ENCODE data around the gene DUSP1. TPM values are rescaled to one million over a fixed set of nuclear protein-coding genes. Genes with fewer than 3 reads are reported as not detected.

The DUSP1 gene
- total RNA-seq, 3 donors from 2014 or later: 752 to 1,562 (median 1,015) TPM

DNA sequence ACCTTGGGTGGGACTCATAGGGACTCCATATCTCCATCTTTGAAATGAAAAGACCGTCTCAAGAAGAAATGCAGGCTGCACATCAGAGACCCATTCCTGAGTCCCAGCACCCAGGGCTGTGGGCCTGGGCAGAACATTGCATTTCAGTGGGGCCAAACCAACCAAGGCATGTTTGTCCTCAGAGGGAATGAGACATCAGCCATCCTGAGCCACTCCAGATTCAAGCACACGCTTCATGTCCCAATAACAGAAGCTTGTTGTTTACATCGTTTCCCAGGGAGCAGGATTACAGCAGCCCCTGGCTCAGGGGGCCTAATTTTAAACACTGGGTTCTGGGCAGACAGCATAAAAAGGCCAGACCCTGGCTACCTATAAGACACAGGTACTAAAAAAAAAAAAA, 24.3 kb downstream of the DUSP1 start:
- peaks cover 0 to 9% of the 10 kb centered on the region in 2 donors for H3K4me1 ChIP-seq
- TF ChIP-seq, protein P1, sequence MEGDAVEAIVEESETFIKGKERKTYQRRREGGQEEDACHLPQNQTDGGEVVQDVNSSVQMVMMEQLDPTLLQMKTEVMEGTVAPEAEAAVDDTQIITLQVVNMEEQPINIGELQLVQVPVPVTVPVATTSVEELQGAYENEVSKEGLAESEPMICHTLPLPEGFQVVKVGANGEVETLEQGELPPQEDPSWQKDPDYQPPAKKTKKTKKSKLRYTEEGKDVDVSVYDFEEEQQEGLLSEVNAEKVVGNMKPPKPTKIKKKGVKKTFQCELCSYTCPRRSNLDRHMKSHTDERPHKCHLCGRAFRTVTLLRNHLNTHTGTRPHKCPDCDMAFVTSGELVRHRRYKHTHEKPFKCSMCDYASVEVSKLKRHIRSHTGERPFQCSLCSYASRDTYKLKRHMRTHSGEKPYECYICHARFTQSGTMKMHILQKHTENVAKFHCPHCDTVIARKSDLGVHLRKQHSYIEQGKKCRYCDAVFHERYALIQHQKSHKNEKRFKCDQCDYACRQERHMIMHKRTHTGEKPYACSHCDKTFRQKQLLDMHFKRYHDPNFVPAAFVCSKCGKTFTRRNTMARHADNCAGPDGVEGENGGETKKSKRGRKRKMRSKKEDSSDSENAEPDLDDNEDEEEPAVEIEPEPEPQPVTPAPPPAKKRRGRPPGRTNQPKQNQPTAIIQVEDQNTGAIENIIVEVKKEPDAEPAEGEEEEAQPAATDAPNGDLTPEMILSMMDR (IDR thresholded peaks at IDR 0.05): no peak
- no peak for TF ChIP-seq POLR2A (IDR thresholded peaks at IDR 0.05)
- no peak for TF ChIP-seq POLR2AphosphoS5 (IDR thresholded peaks at IDR 0.05)
- H3K4me3 ChIP-seq: no peak overlapping the region
- H3K27me3 ChIP-seq: no peaks in the 10 kb centered on the region
- H3K27ac ChIP-seq: no peak overlapping the region
- no peaks in the 10 kb centered on the region for H3K9me3 ChIP-seq
- DNase-seq (ENCODE audit: low spot score in 2 of 2): no peak
- intact Hi-C loops (cut with DNase I; ENCODE audit: low total_unique reads): no loop called here
- no peaks in the 10 kb centered on the region for H3K36me3 ChIP-seq

DNA sequence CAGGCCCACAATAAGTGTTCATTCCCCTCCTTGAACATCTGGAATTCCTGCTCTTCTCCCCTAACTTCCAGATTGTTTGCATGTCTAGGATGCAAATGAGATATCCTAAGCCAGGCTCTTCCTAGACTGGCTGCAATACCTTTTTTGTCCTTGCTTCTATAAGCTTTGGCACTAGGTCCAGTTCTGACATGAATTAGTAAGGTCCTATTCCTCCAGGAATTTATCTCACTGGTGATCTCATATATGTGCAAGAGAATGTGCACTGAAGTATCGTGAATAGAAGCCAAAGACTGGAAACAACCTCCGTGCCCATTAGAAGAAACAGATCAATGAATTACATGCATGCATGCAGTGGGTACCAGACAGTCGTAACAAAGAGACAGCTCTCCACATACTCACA, 25.2 kb downstream of the DUSP1 start:
- H3K9me3 ChIP-seq: no peaks in the 10 kb centered on the region
- H3K27ac ChIP-seq: no peak overlapping the region
- intact Hi-C loops (cut with DNase I; ENCODE audit: low total_unique reads): no loop called here
- no peak overlapping the region for H3K4me3 ChIP-seq
- no peak for TF ChIP-seq POLR2A (IDR thresholded peaks at IDR 0.05)
- TF ChIP-seq POLR2AphosphoS5 (IDR thresholded peaks at IDR 0.05): no peak
- TF ChIP-seq, protein P1 (IDR thresholded peaks at IDR 0.05): no peak
- no peaks in the 10 kb centered on the region for H3K27me3 ChIP-seq
- H3K36me3 ChIP-seq: no peaks in the 10 kb centered on the region
- peaks cover 0 to 9% of the 10 kb centered on the region in 2 donors for H3K4me1 ChIP-seq
- no peak for DNase-seq (ENCODE audit: low spot score in 2 of 2)

DNA sequence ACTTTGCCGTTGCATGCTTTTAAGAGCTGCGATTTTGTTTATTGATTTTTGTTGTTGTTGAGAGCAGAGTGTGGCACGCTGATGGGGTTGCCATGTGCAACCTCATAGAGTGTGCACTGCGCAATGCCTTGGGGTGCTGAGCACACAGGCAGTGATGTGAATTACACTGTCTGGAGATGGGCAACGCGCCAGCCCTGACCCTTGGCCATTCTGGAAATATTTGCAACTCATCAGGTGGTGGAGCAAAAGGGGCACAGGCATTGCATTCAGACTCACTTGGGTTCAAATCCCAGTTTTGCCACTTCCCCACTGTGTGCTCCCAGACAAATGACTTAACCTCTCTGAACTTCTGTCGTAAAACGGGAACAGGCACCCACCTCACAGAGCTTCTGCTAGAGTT, 25.6 kb downstream of the DUSP1 start:
- Histone ChIP-seq H3K4me3 (no peak overlapping the region), H3K36me3 (no peaks in the 10 kb centered on the region), H3K4me1 (peaks cover 0 to 9% of the 10 kb centered on the region in 2 donors), H3K27ac (no peak overlapping the region), H3K27me3 (no peaks in the 10 kb centered on the region), H3K9me3 (no peaks in the 10 kb centered on the region)
- TF ChIP-seq, protein P1 (IDR thresholded peaks at IDR 0.05): no peak
- no peak for TF ChIP-seq POLR2AphosphoS5 (IDR thresholded peaks at IDR 0.05)
- TF ChIP-seq POLR2A (IDR thresholded peaks at IDR 0.05): no peak
- intact Hi-C loops (cut with DNase I; ENCODE audit: low total_unique reads): no loop called here
- DNase-seq (ENCODE audit: low spot score in 2 of 2): no peak

DNA sequence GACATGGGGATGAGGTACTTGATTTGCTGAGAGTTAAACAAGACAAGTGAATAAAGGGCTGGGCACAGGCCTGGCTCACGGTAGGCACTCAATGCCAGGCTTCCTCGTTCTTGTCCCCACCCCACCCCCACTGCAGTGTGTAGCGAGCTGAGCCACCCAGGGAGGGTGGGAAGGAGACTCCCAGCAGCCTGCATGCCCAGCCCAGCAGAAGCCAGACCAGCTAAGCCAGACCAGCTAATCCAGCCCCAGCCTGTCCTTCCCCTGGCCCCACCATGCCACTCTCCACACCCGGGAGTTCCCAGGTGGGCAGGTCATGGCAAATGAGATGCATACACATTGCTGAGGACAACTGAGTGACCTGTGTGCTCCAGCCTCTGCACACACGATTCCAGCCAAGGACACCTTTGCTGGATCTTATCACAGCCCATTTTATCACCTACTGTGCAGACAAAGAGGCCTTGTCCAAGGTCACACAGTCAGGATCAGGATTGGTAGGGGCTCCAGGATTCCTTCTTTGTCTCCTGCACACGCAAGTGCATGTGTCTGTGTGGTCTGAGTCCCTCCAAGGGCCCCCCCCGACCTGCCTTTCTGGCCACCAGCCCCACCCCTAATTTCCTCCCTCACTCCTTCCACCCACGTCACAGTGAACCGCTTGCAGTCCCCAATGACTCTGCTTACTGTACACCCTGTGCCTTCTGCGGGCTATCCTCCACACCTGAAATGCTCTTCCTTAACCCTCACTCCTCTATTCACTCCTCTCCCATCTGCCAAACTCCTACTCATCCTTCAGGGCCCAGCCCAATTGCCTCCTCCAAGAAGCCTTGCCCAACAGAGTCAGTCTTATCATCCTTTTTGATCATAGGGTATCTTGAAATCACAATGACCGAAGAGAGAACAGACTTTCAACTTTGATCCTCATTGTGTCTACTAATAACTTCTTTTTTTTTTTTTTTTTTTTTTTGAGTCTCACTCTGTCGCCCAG, 26.6 kb downstream of the DUSP1 start:
- peak overlapping the region; percentile 38 to 62 for H3K27ac ChIP-seq

More for the DNA sequence above, 26.6 kb downstream of the DUSP1 start:
- Histone ChIP-seq H3K36me3 (no peaks in the 10 kb centered on the region), H3K4me1 (peaks cover 0 to 9% of the 10 kb centered on the region in 2 donors), H3K4me3 (no peak overlapping the region), H3K9me3 (no peaks in the 10 kb centered on the region), H3K27me3 (no peaks in the 10 kb centered on the region)
- intact Hi-C loops (cut with DNase I; ENCODE audit: low total_unique reads): no loop called here
- peak in 1 of 2 donors; percentile 74 for DNase-seq (ENCODE audit: low spot score in 2 of 2)
- TF ChIP-seq, protein P1 (IDR thresholded peaks at IDR 0.05): no peak
- TF ChIP-seq POLR2AphosphoS5 (IDR thresholded peaks at IDR 0.05): peak in 1 of 3 donors; percentile 14
